ENCODE data around the gene C5orf47.

GRCh38 chr5:173961418-173961817, 27.6 kb upstream of the C5orf47 start:
- TF ChIP-seq, protein P1, sequence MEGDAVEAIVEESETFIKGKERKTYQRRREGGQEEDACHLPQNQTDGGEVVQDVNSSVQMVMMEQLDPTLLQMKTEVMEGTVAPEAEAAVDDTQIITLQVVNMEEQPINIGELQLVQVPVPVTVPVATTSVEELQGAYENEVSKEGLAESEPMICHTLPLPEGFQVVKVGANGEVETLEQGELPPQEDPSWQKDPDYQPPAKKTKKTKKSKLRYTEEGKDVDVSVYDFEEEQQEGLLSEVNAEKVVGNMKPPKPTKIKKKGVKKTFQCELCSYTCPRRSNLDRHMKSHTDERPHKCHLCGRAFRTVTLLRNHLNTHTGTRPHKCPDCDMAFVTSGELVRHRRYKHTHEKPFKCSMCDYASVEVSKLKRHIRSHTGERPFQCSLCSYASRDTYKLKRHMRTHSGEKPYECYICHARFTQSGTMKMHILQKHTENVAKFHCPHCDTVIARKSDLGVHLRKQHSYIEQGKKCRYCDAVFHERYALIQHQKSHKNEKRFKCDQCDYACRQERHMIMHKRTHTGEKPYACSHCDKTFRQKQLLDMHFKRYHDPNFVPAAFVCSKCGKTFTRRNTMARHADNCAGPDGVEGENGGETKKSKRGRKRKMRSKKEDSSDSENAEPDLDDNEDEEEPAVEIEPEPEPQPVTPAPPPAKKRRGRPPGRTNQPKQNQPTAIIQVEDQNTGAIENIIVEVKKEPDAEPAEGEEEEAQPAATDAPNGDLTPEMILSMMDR (IDR thresholded peaks at IDR 0.05; ENCODE audit: low read length), result no peak
- TF ChIP-seq EZH2phosphoT487 (IDR thresholded peaks at IDR 0.05; ENCODE audit: low read length), result no peak
